CD4-positive, alpha-beta T cell treated with Interleukin-12 subunit alpha and Interleukin-12 subunit beta, for 1 hour (primary cell): ENCODE measurements around the gene WDR5.

Experiments used
- DNase-seq: peaks from one replicate; pipeline ENCODE4 v3.0.0-alpha.2; 2020

WDR5 gene

DNA sequence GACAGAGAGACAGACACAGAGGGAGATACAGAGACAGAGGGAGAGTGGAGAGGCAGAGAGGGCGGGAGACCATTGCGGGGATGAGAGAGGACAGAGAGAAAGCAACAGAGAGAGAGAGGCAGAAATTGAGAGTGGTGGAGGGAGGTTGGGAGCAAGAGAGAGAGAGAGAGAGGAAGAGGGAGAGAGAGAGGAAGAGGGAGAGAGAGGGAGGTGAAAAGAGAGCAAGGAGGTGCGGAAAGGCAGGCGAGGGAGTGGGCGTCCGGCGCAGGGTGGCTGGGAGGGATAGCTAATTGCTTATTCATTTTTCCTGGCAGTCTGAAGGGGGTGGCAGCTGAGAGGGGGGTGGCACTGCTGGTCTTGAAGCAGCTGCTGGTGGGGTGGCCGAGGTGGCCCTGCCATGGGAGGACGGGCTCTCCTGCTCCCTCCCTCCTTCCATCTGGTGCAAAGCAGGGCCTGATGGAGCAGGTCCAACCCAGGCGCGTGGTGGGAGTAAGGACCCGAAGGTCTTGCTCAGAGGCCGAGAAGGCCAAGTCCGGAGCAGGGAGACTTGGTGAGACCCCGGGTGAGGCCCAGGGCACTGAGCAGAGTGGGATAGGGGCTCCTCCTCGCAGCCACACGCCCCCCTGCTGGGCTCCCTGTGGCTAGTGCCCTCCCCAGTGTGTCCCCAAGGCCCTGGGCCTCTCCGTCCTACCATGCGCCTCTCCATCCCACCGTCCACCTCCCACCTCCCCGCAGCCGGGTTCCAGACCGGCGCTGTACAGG lies 53.8 kb downstream of the WDR5 start:
- no peak for DNase-seq

- DNase-seq, result no peak
Measured at GRCh38 chr9:134190232-134191121, 54.6 kb downstream of the WDR5 start.

GRCh38 chr9:134191455-134192209 lies 55.8 kb downstream of the WDR5 start:
- DNase-seq, result no peak

DNA sequence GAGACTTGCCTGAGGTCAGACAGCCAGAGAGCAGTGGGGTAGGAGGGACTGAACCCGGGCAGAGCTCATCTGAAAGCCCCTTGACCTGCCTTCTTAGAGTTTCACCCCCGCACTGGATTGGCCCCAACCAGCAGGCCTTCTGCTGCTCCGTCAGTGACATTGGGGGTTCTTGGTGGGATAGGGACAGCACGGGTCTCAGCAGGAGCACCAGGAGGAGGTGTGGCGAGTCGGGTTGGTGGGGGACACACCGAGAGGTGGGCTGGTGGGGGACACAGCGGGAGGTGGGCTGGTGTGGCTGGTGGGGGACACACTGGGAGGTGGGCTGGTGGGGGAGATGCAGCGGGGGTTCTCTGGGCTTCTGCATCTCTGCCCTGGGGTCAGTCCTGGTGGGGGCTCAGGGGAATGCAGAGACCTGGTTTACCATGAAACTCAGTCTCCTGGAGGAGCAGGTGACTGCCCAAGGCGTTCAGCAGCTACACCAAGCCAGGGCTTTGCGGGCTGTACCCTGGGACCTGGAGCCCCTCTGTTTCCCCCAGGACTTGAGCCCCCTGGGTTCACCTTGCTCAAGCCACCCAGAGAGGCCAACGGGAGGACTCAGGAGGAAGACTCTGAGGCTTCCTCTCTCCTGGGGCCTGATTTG lies 56.5 kb downstream of the WDR5 start:
- DNase-seq, result no peak

GRCh38 chr9:134192951-134193731 lies 57.3 kb downstream of the WDR5 start:
- no peak for DNase-seq

GRCh38 chr9:134193912-134194535 lies 58.1 kb downstream of the WDR5 start:
- DNase-seq, result no peak

- no peak for DNase-seq
Measured at GRCh38 chr9:134195558-134195957, 59.7 kb downstream of the WDR5 start.

- DNase-seq, result no peak
Measured at GRCh38 chr9:134196911-134197310, 61.0 kb downstream of the WDR5 start.

DNA sequence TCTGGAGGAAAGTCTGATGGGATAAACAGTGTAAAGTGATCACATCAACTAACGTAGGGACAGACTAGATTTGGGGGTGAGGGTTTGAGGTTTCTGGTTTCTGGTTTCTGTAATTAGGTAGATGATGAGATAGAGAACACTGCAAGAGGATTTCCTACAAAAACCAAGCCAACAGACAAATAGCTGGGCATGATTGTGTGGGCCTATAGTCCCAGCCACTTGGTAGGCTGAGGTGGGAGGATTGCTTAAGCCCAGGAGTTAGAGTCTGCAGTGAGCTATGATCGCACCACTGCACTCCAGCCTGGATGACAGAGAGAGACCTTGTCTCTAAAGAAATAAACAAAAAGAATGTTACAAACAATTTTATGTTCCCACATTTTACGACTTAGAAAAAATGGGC lies 62.9 kb downstream of the WDR5 start:
- DNase-seq, result no peak

DNA sequence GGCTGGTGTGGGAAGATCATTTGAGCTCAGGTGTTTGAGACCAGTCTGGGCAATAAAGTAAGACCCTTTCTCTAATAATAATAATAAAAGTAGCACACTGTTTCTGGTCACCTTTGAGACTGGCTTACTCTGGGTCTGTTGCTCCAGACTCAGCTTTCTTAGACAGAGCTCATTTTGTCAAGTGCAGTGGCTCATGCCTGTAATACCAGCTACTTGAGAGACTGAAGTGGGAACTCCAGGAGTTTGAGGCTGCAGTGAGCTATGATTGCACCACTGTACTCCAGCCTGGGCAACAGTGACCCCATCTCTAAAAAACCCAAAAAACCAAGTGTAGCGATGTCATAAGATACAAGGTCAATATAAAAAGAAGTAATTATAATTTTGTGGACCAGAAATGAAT lies 64.8 kb downstream of the WDR5 start:
- no peak for DNase-seq

DNA sequence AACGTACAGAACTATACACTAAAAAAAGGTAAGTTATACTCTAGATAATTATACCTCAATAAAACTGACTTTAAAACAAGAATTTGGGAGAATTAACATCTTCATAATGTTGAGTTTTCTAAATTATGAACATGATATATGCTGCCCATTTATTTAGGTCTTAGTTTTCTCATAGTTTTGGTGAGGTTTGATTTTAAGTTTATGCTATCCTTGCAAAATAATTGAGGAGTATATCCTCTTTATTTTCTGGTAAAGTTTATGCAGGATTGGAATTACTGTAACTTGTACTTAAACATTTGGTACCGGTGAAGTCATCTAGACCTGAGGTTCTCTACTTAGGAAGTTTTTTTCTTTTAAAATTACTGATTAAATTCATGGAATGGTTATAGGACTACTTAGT lies 67.3 kb downstream of the WDR5 start:
- DNase-seq, result no peak

DNA sequence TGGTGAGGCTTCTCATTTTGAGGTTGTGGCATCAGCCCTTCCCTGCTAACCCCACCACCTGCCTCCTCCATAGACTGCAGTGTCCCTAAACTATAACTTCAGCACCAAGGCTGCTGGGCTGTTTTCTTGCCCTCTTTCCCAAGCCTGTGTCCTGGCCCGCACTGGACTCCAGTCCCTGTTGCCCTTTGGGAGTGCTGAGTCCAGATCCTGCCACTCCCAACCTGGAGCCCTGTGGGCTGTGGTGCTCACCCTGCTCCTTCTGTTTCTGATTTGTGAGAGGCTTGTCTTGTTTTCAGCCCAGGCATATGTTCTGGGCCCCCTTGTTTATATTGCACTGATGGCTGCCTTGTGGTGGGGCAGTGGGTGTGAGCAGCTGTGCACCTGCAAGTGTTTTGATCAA lies 68.2 kb downstream of the WDR5 start:
- no peak for DNase-seq

DNA sequence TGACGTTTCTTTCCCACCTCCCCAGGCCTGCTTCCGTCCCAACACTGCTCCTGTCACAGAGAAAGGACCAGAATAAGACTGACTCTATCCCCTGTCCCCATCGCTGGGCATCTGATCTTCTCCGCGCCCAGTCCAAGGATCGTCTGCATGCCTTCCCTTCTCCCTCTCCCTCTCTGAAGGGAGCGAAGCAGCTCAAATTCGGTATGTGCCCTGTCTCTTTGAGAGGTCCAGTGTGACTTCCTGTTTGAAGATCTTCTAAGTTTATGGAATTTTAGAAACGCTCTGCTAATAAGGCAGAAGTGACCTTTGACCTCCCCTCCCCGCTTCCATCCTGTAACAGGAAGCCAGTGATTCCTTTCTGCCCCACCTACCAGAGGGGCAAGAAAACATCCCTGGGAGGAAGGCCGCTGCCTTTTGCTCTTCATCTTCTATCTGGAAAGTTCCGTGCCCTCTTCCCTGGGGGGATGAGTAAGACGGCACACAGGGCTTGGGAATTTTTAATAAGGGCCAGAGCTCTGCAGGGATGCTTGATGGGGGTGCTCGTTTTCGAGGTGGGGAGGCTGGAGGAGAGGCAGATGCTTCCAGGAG lies 69.2 kb downstream of the WDR5 start:
- no peak for DNase-seq

- DNase-seq, result no peak
Measured at GRCh38 chr9:134205672-134206310, 69.9 kb downstream of the WDR5 start.

DNA sequence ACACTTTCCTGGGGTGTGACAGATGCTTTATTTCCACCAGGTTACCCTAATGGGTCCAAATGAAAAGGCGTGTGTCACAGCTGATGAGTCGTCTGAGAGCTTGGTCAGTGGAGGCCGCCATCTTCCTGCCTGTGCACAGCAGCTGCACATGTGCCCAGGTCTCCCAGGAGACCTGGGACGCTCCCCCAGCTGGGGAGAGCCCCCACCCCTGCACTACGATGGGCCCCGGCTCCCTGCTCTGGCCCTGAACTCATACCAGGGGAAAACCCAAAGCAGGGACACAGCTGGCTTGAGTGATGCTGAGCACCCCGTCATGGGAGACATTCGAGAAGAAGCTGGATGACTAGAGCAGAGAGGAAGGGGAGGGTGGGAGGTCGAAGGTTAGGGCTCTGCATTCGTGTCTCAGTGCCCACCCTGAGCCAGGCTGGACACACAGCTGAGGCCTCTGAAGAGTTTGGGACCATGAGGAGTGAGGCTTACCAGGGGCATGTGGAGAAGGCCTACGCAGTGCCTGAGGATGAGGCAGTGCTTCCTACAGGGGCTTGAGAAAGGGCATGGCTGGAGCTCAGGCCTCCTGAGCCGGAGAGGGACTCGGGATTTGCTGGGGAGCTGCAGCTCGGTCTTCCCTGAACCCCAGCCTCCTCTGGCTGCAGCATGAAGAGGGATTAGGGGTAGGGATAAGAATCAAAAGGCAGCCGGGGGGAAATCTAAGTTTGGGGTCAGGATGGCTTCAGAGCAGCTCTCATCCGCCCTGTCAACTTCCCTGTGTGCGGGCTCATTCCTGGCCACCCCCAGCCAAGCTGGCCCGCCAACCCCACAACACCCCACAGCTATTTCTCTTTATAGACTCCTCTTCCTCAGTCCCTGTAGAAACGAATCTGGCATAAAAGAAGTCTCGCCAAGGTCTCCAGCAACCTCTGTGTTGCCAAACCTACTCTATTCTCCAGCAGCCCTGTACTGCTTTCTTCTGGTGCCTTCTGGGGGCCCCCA lies 70.7 kb downstream of the WDR5 start:
- DNase-seq, result no peak

DNA sequence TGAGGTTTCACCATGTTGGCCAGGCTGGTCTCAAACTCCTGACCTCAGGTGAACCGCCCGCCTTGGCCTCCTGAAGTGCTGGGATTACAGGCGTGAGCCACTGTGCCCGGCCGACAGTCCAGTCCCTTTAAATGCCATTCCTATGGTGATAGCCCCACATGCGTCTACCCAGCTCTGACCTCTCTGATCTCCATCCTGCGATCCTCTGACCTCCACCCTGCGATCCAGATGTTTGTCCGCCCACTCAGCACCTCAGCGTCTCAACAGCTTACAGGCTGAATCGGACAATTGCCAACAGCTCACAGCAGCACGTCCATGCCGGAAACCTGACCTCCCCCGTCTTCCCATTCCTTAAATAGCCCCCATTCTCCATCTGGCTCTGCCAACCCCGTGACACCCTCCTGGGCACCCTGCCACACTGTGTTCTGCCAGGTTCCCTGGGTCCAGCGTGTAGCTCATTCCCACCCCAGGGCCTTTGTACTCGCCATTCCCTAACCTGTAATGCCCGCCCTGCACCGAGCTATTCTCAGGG lies 72.5 kb downstream of the WDR5 start:
- no peak for DNase-seq

GRCh38 chr9:134208981-134209725 lies 73.3 kb downstream of the WDR5 start:
- DNase-seq, result no peak
